IMR-90 (cell line): ENCODE data around the gene RAB9B. TPM values are rescaled to one million over a fixed set of nuclear protein-coding genes. Genes with fewer than 3 reads are reported as not detected.

Experiments
- ATAC-seq: fragments of 200-7000 bp; cut with Tn5 transposase; 2 replicates; pipeline ENCODE4 v1.9.1; 2020; ENCODE audit warnings: low read depth, mild to moderate bottlenecking, moderate library complexity
- BruUV-seq: library from RNA; stranded (reverse); fragments of 400-500 nt; replicated peaks from 2 replicates; lab custom pipeline; 2021; lab: Mats Ljungman, UMichigan
- CTCF ChIA-PET: fragments of 300-600 bp; formaldehyde crosslinking; extraction: SDS; loops from one replicate; lab custom pipeline; 2021; ENCODE audit warnings: antibody characterized with exemption; lab: Yijun Ruan, JAX
- POLR2A ChIA-PET: fragments of 300-600 bp; sonication (Branson Sonifier 250); formaldehyde crosslinking; loops from one replicate; lab custom pipeline; 2022; ENCODE audit warnings: antibody characterized with exemption; ENCODE audit not compliant: unreplicated experiment; lab: Charles Lee
- DNase-seq: peaks from one replicate; pipeline ENCODE4 v3.0.0; 2013
- H2AFZ ChIP-seq: replicated peaks from 2 replicates; pipeline ENCODE3; 2013; ENCODE audit warnings: low read length, mild to moderate bottlenecking; ENCODE audit not compliant: poor library complexity
- H2AK5ac ChIP-seq: 2 replicates; pipeline ENCODE4 v1.6.1; 2013; ENCODE audit warnings: low read depth, low read length, inconsistent platforms
- H2AK9ac ChIP-seq: replicated peaks from 2 replicates; pipeline ENCODE3; 2013; ENCODE audit warnings: mild to moderate bottlenecking, low read depth, low read length, moderate library complexity; ENCODE audit not compliant: poor library complexity
- H2BK120ac ChIP-seq: 2 replicates; pipeline ENCODE4 v1.6.1; 2013; ENCODE audit warnings: low read depth, low read length, inconsistent platforms
- H2BK15ac ChIP-seq: 3 replicates; pipeline ENCODE4 v1.6.1; 2013; ENCODE audit warnings: low read depth, low read length, inconsistent platforms
- H2BK20ac ChIP-seq: 2 replicates; pipeline ENCODE4 v1.6.1; 2013; ENCODE audit warnings: low read depth, mild to moderate bottlenecking, inconsistent platforms, low read length, moderate library complexity
- H2BK5ac ChIP-seq: 2 replicates; pipeline ENCODE4 v1.6.1; 2013; ENCODE audit warnings: mild to moderate bottlenecking, low read depth, low read length, inconsistent platforms; ENCODE audit not compliant: poor library complexity, severe bottlenecking
- H3K14ac ChIP-seq: replicated peaks from 2 replicates; pipeline ENCODE4 v1.6.1; 2013; ENCODE audit warnings: low read depth, low read length, inconsistent platforms
- H3K18ac ChIP-seq: 2 replicates; pipeline ENCODE4 v1.6.1; 2013; ENCODE audit warnings: low read depth, low read length, control low read depth
- H3K23ac ChIP-seq: 2 replicates; pipeline ENCODE4 v1.6.1; 2013; ENCODE audit warnings: low read depth, low read length, inconsistent platforms
- H3K27ac ChIP-seq: 2 replicates; pipeline ENCODE4 v1.5.1; 2013; ENCODE audit warnings: mild to moderate bottlenecking, control low read depth, low read length; ENCODE audit not compliant: insufficient read depth
- H3K27me3 ChIP-seq: 2 replicates; pipeline ENCODE4 v1.6.1; 2013; ENCODE audit warnings: low read length; ENCODE audit not compliant: control insufficient read depth, insufficient read depth
- H3K36me3 ChIP-seq: 2 replicates; pipeline ENCODE4 v1.6.1; 2013; ENCODE audit warnings: low read length, mixed read lengths; ENCODE audit not compliant: control insufficient read depth, insufficient read depth
- H3K4ac ChIP-seq: 2 replicates; pipeline ENCODE4 v1.6.1; 2013; ENCODE audit warnings: low read depth, low read length, inconsistent platforms
- H3K4me1 ChIP-seq: 2 replicates; pipeline ENCODE4 v1.6.1; 2013; ENCODE audit warnings: low read length, mixed read lengths; ENCODE audit not compliant: control insufficient read depth, insufficient read depth
- H3K4me2 ChIP-seq: 2 replicates; pipeline ENCODE4 v1.6.1; 2013; ENCODE audit warnings: low read depth, mild to moderate bottlenecking, control low read depth, low read length, moderate library complexity
- H3K4me3 ChIP-seq: 2 replicates; pipeline ENCODE4 v1.5.1; 2013; ENCODE audit warnings: low read depth, mild to moderate bottlenecking, control low read depth, low read length, moderate library complexity; ENCODE audit not compliant: insufficient read depth
- H3K56ac ChIP-seq: 2 replicates; pipeline ENCODE4 v1.6.1; 2013; ENCODE audit warnings: low read length, inconsistent platforms; ENCODE audit not compliant: insufficient read depth; ENCODE audit errors: extremely low read depth
- H3K79me1 ChIP-seq, 2 experiments: 2 replicates each; pipeline ENCODE4 v1.6.1; 2013; ENCODE audit warnings: low read length in 2 of 2, inconsistent platforms in 1 of 2, low read depth in 1 of 2
- H3K9ac ChIP-seq: 2 replicates; pipeline ENCODE4 v1.6.1; 2013; ENCODE audit warnings: low read depth, low read length, control low read depth
- H3K9me1 ChIP-seq: 2 replicates; pipeline ENCODE4 v1.6.1; 2013; ENCODE audit warnings: low read length, inconsistent platforms; ENCODE audit not compliant: insufficient read depth
- H3K9me3 ChIP-seq: 2 replicates; pipeline ENCODE4 v1.6.1; 2013; ENCODE audit warnings: low read length; ENCODE audit not compliant: control insufficient read depth, insufficient read depth
- H4K20me1 ChIP-seq: 2 replicates; pipeline ENCODE4 v1.6.1; 2013; ENCODE audit warnings: low read length, inconsistent platforms; ENCODE audit not compliant: insufficient read depth
- H4K5ac ChIP-seq: 2 replicates; pipeline ENCODE4 v1.6.1; 2013; ENCODE audit warnings: mild to moderate bottlenecking, low read depth, low read length, control low read depth
- H4K8ac ChIP-seq, 2 experiments: 2 replicates each; pipeline ENCODE4 v1.6.1; 2013; ENCODE audit warnings: low read depth in 2 of 2, low read length in 2 of 2, control low read depth in 1 of 2, inconsistent platforms in 1 of 2
- H4K91ac ChIP-seq: 2 replicates; pipeline ENCODE4 v1.6.1; 2013; ENCODE audit warnings: low read depth, low read length, inconsistent platforms; ENCODE audit not compliant: insufficient read depth
- BHLHE40 ChIP-seq: fragments of 150-350 bp; IDR thresholded peaks from 2 replicates; pipeline ENCODE4 v1.6.1; 2016; ENCODE audit warnings: mild to moderate bottlenecking, low read depth, low read length
- CEBPB ChIP-seq: IDR thresholded peaks from 2 replicates; pipeline ENCODE4 v1.6.1; 2012; ENCODE audit warnings: low read depth, low read length, improper control_type of control experiment
- CHD1 ChIP-seq: IDR thresholded peaks from 2 replicates; pipeline ENCODE4 v1.6.1; 2012; ENCODE audit warnings: low read depth, low read length, improper control_type of control experiment
- CTCF ChIP-seq: conservative IDR thresholded peaks from 2 replicates; pipeline ENCODE4 v1.5.1; 2012; ENCODE audit warnings: mild to moderate bottlenecking, low read depth, low read length, improper control_type of control experiment
- FOS ChIP-seq: fragments of 150-350 bp; IDR thresholded peaks from 2 replicates; pipeline ENCODE4 v1.6.1; 2016; ENCODE audit warnings: low read depth, low read length
- MAFK ChIP-seq: IDR thresholded peaks from 2 replicates; pipeline ENCODE4 v1.6.1; 2012; ENCODE audit warnings: low read depth, low read length, improper control_type of control experiment
- MAZ ChIP-seq: IDR thresholded peaks from 2 replicates; pipeline ENCODE4 v1.6.1; 2012; ENCODE audit warnings: low read depth, mild to moderate bottlenecking, low read length, improper control_type of control experiment, moderate library complexity, borderline replicate concordance
- MXI1 ChIP-seq: IDR thresholded peaks from 2 replicates; pipeline ENCODE4 v1.6.1; 2012; ENCODE audit warnings: low read depth, mild to moderate bottlenecking, low read length, moderate library complexity, borderline replicate concordance
- NFE2L2 ChIP-seq: fragments of 150-350 bp; IDR thresholded peaks from 2 replicates; pipeline ENCODE4 v1.6.1; 2016; ENCODE audit warnings: low read depth, mild to moderate bottlenecking, low read length
- RAD21 ChIP-seq: IDR thresholded peaks from 2 replicates; pipeline ENCODE4 v1.6.1; 2012; ENCODE audit warnings: low read length, improper control_type of control experiment
- RFX5 ChIP-seq: IDR thresholded peaks from 2 replicates; pipeline ENCODE4 v1.8.0; 2012; ENCODE audit warnings: low read depth, mild to moderate bottlenecking, low read length, moderate library complexity
- USF2 ChIP-seq: fragments of 150-350 bp; IDR thresholded peaks from 2 replicates; pipeline ENCODE4 v1.6.1; 2017; ENCODE audit warnings: mild to moderate bottlenecking, antibody characterized with exemption, low read length, low read depth
- WGBS, 2 experiments: methylation state at CpG; one replicate each; pipeline versions ENCODE4 v1.1.5 to v1.1.7; 2013; ENCODE audit warnings: missing lambda C conversion rate in 2 of 2; ENCODE audit not compliant: insufficient read length in 1 of 2; ENCODE audit errors: extremely low coverage in 2 of 2; 5-methylcytosine and 5-hydroxymethylcytosine counted together
- dilution Hi-C: fragments of 300-500 bp; cut with HindIII; formaldehyde crosslinking; loops from one replicate; pipeline ENCODE4 v1.14.3; 2018; ENCODE audit warnings: low sequenced_read_pairs; ENCODE audit not compliant: unreplicated experiment
- in situ Hi-C: fragments of 300-500 bp; cut with MboI; formaldehyde crosslinking; loops from 3 replicates; pipeline ENCODE4 v1.14.3; 2019; ENCODE audit warnings: low sequenced_read_pairs, inconsistent platforms, mixed read lengths
- intact Hi-C: fragments of 100-400 bp; cut with micrococcal nuclease; formaldehyde crosslinking; loops from 2 replicates; pipeline ENCODE4 v1.10.0; 2022
- polyA plus RNA-seq, 3 experiments: library from polyadenylated mRNA; depleted of rRNA; stranded (reverse); fragments of >200 nt; gene quantifications; 2 replicates each; pipeline ENCODE4 v1.2.3, GENCODE V29; 2012; ENCODE audit warnings: low replicate concordance in 1 of 3
- total RNA-seq: library from RNA; depleted of rRNA; stranded (reverse); fragments of >200 nt; gene quantifications from 2 replicates; pipeline ENCODE4 v1.2.3, GENCODE V29; 2012

Gene RAB9B
- total and polyA plus RNA-seq, 2 of the 4 experiments (the other 2 are of a cell fraction): 0.58 to 0.90 TPM

GRCh38 chrX:103792916-103793544 lies 39.0 kb downstream of the RAB9B start:
- DNase-seq: peak; percentile 80
- no peak overlapping the region for H3K27ac ChIP-seq
- H3K9ac ChIP-seq: no peak overlapping the region
- no peak overlapping the region; the same call in 1 of the 2 replicates for H3K4ac ChIP-seq
- dilution Hi-C loops (no loop called here), in situ Hi-C loops (no loop called here), intact Hi-C loops (no loop called here)
- no peak overlapping the region for H2BK20ac ChIP-seq
- no CpG with 5 or more reads among the region's 6 CpGs for WGBS, 2 experiments
- H3K36me3 ChIP-seq: no peaks in the 10 kb centered on the region
- no peaks in the 10 kb centered on the region for H3K9me3 ChIP-seq
- H3K4me2 ChIP-seq: peak overlapping the region; percentile 69
- no peak overlapping the region for H3K56ac ChIP-seq
- no peak overlapping the region for H2AFZ ChIP-seq
- H3K18ac ChIP-seq: no peak overlapping the region
- CTCF ChIA-PET: interaction anchor here (1.0 kb wide), 1 partner anchor 20 kb away, joined by 4 read pairs; no protein-coding TSS in a partner anchor
- 0 out of 2 replicates have a peak, but pooled peaks cover 3% of the 10 kb centered on the region for H3K9me1 ChIP-seq
- no peak overlapping the region; the same call in 1 of the 2 replicates for H4K91ac ChIP-seq
- TF ChIP-seq MAFK: no peak
- TF ChIP-seq FOS: peak; percentile 6; the same call in 1 of the 2 replicates
- TF ChIP-seq CTCF: no peak
- TF ChIP-seq BHLHE40: no peak
- no peak for TF ChIP-seq NFE2L2
- TF ChIP-seq CEBPB: peak; percentile 85
- TF ChIP-seq MXI1: no peak
- TF ChIP-seq MAZ: no peak
- TF ChIP-seq RFX5: no peak
- no peak for TF ChIP-seq CHD1
- no peak for TF ChIP-seq RAD21
- no peak for TF ChIP-seq USF2
- 0 out of 2 replicates have a peak overlapping the region, but pooled peaks have one; percentile 15 for H2AK5ac ChIP-seq
- H3K14ac ChIP-seq: no peak overlapping the region
- H4K5ac ChIP-seq: no peak overlapping the region
- POLR2A ChIA-PET: interaction anchor here (0.7 kb wide), 1 partner anchor 106 kb away, joined by 3 read pairs; no protein-coding TSS in a partner anchor
- no peaks in the 10 kb centered on the region for H4K20me1 ChIP-seq
- H3K4me1 ChIP-seq: peaks cover 9% of the 10 kb centered on the region; the same call in 1 of the 2 replicates
- no peaks in the 10 kb centered on the region for H3K79me1 ChIP-seq
- H4K8ac ChIP-seq: 0 out of 4 replicates have a peak overlapping the region, but pooled peaks of 1 of the 2 experiments have one; percentile 52
- no peak overlapping the region for H2BK5ac ChIP-seq
- peak overlapping the region; percentile 26 for H3K4me3 ChIP-seq
- no TSS peak for BruUV-seq
- peak overlapping the region; percentile 2; the same call in 1 of the 2 replicates for H3K23ac ChIP-seq
- no peak overlapping the region for H2AK9ac ChIP-seq
- peaks cover 14% of the 10 kb centered on the region for H3K27me3 ChIP-seq
- ATAC-seq: peak; percentile 65
- H2BK15ac ChIP-seq: no peak overlapping the region
- 0 out of 2 replicates have a peak overlapping the region, but pooled peaks have one; percentile 44 for H2BK120ac ChIP-seq
